NCI-H146 (cell line): Measurements from ENCODE around the gene KCTD17.

ENCODE experiments used
- DNase-seq: peaks from one replicate; lab custom pipeline; 2025; lab: John Stamatoyannopoulos, UW

The KCTD17 gene, protein sequence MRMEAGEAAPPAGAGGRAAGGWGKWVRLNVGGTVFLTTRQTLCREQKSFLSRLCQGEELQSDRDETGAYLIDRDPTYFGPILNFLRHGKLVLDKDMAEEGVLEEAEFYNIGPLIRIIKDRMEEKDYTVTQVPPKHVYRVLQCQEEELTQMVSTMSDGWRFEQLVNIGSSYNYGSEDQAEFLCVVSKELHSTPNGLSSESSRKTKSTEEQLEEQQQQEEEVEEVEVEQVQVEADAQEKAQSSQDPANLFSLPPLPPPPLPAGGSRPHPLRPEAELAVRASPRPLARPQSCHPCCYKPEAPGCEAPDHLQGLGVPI

GRCh38 chr22:37051391-37052385, at the start of gene KCTD17:
Gene KCTD17 (plus strand): TSS chr22:37051742. CDS start chr22:37051761, 19 bp downstream.
- DNase-seq, result peak; percentile 57

GRCh38 chr22:37001826-37002225, 49.7 kb upstream of the KCTD17 start:
- DNase-seq, result no peak

- DNase-seq, result no peak
Measured at GRCh38 chr22:37002633-37003032, 48.9 kb upstream of the KCTD17 start.

- no peak for DNase-seq
Measured at GRCh38 chr22:37007651-37008050, 43.9 kb upstream of the KCTD17 start.

GRCh38 chr22:37008365-37008764, 43.2 kb upstream of the KCTD17 start:
- no peak for DNase-seq

DNA sequence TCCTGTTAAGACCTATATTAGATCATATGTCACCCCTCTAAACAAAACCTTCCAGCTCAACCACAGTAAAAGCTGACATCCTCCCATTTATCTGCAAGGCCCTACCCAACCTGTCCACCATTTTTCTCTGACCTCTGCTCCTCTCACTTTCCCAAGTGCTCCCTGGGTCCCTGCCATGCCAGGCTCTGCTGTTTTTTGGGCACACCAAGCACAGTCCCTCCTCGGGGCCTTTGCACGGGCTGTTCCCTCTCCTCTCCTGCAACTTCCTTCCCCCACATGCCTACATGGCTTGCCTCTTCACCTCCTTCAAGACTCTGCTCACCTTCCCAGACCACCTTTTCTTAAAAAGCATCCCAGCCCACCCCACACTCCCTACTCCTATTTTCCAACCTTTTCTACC, 42.1 kb upstream of the KCTD17 start:
- DNase-seq, result no peak

DNA sequence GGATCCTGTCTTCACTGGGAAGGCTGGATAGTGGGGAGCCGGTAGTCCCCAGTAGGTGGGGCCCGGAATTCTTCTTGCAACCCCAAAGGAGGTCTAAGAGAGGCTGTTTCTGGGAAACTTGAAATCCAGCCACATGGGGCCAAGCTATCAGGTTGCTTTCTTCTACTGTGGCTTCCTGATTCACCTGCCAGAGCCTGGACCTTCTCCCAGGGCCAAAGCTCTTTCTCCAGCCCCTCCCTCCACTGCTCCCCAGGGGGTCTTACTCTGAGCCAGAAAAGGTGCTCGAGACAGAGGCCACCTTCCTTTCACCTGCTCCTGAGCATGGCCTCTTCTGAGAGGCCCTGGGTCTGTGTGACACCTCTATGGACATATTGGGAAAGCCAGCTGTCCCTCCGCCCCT, 41.4 kb upstream of the KCTD17 start:
- peak; percentile 10 for DNase-seq

DNA sequence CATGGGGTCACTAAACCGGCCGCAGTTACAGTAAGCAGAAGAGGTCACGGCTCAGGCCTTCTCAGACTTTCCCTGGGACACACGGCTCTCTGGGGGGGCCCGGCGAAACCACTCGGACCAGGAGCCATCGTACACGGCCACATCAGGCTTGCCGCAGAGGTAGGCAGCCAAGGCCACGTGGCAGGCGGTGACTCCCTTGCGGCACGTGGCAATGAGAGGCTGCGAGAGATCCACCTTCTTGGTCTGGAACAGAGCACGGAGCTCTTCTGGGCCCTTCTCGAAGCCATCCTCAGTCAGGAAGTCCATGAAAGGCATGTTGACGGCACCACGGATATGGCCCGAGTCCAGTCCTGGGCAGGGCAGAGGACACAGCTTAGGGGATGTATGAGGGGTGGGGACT, 40.6 kb upstream of the KCTD17 start:
- DNase-seq, result no peak

- DNase-seq, result no peak
Measured at GRCh38 chr22:37011472-37011871, 40.1 kb upstream of the KCTD17 start.

GRCh38 chr22:37012262-37012904, 39.2 kb upstream of the KCTD17 start:
- no peak for DNase-seq

- no peak for DNase-seq
Measured at GRCh38 chr22:37012956-37013355, 38.6 kb upstream of the KCTD17 start.

GRCh38 chr22:37014415-37014806, 37.1 kb upstream of the KCTD17 start:
- no peak for DNase-seq

DNA sequence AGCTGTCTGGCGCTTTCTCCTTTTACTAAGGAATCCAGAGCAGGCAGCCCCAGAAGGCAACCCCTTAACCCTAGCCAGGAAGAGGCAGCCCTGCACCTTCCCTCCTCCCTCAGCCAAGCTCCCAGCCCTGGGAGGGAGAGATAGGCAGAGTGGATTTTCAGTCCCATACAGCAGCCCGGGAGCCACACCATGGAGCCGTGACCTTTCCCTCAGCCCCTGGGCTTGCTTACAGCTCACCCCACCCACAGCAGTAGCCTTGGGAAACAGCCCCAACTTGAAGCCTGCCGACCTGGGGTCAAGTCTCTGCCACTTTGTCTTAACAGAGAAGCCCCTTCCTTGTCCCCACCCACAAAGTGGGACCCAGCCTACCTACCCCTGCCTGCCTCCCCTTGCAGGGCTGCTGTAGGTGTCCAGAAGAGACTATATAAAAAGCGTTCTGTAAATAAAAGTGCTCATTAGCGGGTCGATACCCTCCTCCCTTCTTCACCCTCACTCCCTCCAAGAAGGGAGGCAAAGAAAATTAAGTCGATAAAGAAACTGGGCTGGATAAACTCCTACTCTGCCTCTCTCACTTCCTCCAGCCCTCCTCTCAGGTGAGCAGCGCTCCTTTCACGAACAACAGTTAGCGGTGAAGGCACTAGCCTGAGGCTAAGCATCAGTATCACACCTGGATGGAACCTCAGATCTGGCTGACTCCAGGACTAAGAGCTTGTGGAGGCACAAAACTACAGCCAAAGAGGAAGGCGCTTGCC, 36.5 kb upstream of the KCTD17 start:
- no peak for DNase-seq

DNA sequence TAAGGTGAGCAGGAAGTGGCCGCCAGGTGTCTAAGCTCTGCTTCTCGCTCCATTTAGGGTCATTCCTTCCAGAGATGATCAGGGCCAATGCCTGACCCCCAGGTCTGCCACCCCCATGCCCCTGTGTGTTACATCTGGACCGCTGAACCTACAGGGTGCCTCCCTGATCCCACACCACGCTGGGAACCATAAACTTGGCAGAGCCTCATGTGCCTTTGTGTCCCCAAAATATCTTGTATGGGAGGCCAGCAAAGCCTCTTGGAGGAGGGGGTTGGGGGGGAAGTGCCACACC, 36.0 kb upstream of the KCTD17 start:
- no peak for DNase-seq

DNA sequence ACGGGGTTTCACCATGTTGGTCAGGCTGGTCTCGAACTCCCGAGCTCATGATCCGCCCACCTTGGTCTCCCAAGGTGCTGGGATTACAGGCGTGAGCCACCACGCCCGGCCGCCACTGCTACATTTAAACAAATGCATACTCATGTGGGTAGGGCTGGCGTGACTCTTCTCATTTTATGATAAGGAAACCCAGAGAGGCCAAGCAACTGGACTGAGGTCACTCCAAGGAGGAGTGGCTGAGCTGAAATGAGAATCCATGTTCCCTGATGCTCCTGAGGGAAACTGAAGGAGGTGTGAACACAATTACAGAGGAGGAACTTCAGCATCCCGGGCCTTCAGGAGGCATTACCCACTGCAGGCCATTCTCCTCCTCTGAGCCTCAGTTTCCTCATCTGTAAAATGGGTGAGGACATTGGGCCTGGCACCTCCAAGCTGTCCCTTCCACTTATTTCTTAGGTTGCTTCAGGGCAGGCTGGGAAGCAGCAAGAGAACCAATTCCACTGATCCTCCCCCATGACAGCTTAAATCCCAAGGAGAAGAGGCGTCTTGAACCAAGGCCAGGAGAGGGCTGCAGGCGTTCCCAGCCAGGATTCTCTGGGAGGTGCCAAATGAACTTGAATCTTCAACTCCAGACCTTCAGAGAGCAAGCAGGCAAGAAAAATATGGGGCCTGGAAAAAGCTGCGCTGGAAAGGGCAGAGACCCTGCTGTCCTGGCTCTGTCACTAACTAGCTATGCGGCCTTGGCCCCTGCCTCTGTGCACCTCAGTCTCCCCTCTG, 35.2 kb upstream of the KCTD17 start:
- DNase-seq, result no peak

DNA sequence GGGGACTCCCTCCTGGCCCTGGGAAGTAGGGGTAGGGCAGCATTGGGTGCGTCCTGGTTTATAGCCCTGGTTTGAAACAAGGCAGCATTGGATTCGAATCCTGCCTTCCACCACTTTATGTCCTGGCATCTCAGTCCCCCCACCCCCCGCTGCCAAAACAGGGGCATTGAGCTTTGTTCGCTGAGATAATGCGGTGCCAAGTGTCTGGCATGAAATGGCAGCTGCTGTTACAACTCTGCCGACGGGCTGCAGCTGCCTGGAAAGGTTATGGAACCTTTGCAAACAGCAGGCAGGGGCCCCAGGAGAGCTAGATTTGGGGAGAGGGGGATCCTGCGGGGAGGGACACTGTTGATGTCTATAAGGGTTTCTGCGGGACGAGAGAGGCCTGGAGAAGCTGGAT, 34.2 kb upstream of the KCTD17 start:
- no peak for DNase-seq

DNA sequence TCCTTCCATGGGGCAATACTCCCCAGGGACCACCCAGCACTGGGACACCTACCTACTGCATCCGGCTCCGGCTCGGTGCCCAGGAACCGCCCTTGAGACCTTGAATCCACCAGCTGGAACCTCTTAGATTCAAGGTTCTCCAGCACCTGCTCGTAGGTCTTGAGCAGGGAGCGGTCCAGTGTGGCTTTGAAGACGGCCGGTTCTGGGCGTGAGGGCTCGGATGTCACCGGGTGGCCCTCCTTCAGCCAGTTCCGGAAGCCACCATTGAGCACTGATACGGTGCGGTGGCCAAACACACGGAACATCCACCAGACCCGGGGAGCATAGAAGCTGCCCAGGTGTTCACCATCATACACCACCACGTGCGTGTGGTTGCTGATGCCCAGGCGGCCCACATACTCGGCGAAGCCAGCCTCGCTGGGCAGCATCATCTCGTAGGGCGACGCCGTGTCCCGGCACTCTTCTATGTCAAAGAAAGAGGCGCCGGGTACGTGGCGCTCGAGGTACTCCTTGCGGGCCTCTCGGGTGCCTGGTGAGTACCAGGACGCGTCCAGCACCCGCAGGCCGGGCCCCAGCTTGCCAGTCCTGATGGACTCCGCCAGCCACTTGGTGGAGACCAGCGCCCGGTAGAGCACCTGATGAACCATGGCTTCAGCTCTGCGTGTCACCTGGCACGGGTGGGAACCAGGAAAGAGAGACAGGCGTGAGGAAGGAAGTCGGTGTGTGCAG, 33.3 kb upstream of the KCTD17 start:
- DNase-seq, result no peak

DNA sequence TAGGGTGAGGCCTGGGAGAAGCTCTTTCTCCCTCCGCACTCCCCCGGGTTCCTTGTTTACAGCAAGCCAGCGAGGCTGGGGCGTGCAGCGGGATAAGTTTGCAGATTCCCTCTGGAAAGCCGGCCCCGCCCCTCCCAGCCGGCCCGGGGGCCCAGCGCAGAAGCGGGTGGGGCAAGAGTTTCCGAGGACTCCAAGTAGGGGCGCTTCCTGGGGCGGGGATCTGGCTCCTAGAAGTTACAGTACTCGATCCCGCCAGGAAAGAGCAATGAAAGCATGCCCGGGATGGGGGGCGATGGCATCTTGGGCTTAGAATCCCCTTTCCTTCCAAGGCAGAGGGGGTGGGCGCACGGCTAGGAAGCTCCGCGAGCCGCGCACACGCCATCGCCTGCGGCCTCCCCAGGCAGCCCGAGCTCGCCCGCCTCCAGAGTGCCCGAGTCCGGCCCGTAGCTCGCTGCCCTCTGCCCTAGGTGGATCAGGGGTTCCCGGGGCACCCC, 32.7 kb upstream of the KCTD17 start:
- peak; percentile 41 for DNase-seq

- peak; percentile 73 for DNase-seq
Measured at GRCh38 chr22:37019309-37020191, 32.0 kb upstream of the KCTD17 start, which contains the start of the genes MPST and TST. Gene MPST (plus strand): TSS chr22:37019742. CDS start chr22:37019837, 95 bp downstream. Gene TST (minus strand): TSS chr22:37019447. CDS start chr22:37018732, 715 bp downstream.
